ENCODE results near the gene GALNT12. TPM values are rescaled to one million over a fixed set of nuclear protein-coding genes. Genes with fewer than 3 reads are reported as not detected.

The GALNT12 gene
- total and polyA plus RNA-seq, 2 experiments from 2014 or later = 4.2 to 19.7 TPM

DNA sequence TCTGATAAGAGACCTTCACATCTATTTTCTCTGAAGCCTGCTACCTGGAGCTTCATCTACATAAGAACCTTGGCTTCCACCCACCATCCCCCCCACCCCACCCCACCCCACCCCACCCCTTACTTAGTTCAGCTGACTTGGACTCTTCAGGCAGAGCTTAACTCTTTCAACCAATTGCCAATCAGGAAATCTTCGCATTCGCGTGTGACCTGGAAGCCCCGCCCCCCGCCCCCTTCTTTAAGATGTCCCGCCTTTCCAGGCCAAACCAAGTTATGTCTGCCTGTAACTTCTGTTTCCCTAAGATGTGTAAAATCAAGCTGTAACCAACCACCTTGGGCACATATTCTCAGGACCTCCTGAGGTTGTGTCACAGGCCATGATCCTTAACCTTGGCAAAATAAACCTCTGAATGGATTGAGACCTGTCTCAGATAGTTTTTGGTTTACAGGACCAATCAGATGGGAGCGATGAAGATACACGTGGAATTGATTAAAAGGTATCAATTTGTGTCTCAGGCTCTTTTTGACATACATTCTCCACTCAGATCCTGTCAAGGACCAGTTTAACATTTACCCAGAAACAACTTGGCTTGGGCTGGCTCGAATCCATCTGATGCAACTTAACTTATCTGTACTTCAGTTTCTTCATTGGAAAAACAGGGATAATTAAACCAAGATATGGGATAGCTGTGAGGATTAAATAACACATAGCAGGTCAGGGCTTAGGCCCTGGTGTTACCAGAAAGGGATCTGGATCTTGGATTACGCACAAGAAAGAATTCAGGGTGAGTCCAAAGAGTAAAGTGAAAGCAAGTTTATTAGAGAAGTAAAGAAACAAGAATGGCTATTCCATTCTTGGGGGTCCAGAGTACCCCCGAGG lies 43.6 kb downstream of the GALNT12 start:
- Histone ChIP-seq H3K4me1 (ENCODE audit: low read depth) (no peaks in the 10 kb centered on the region), H3K4me3 (no peak overlapping the region), H3K9me3 (ENCODE audit: low read depth) (no peaks in the 10 kb centered on the region), H3K27me3 (no peaks in the 10 kb centered on the region), H3K27ac (no peak overlapping the region), H3K36me3 (no peaks in the 10 kb centered on the region)
- no peak for DNase-seq (ENCODE audit: low read depth in 1 of 2, low spot score in 1 of 2)
- TF ChIP-seq, protein P1, sequence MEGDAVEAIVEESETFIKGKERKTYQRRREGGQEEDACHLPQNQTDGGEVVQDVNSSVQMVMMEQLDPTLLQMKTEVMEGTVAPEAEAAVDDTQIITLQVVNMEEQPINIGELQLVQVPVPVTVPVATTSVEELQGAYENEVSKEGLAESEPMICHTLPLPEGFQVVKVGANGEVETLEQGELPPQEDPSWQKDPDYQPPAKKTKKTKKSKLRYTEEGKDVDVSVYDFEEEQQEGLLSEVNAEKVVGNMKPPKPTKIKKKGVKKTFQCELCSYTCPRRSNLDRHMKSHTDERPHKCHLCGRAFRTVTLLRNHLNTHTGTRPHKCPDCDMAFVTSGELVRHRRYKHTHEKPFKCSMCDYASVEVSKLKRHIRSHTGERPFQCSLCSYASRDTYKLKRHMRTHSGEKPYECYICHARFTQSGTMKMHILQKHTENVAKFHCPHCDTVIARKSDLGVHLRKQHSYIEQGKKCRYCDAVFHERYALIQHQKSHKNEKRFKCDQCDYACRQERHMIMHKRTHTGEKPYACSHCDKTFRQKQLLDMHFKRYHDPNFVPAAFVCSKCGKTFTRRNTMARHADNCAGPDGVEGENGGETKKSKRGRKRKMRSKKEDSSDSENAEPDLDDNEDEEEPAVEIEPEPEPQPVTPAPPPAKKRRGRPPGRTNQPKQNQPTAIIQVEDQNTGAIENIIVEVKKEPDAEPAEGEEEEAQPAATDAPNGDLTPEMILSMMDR (IDR thresholded peaks at IDR 0.05; ENCODE audit: low read depth, low read length) = no peak

DNA sequence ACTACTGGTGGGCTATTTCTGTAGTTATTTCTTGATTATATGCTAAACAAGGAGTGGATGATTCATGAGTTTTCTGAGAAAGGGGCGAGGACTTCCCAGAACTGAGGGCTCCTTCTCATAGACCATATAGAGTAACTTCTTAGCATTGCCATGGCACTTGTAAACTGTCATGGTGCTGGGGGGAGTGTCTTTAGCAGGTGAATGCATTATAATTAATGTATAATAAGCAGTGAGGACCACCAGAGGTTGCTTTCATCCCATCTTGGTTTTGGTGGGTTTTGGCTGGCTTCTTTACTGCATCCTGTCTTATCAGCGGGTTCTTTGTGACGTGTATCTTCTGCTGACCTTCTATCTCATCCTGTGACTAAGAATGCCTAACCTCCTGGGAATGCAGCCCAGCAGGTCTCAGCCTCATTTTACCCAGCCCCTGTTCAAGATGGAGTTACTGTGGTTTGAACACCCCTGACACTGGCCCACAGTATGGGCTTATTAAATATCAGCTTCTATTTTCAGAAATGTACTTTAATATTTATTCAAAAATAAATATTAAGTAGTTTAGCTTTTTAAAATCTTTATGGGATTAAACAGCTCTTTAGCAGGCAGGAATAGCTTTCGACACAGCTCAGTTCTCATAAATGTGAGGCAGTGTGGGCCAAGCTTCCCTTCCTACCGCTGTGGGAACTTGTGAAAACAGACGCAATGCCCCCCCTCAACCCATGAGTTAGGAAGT lies 44.4 kb downstream of the GALNT12 start:
- H3K36me3 ChIP-seq = no peaks in the 10 kb centered on the region
- no peaks in the 10 kb centered on the region for H3K4me1 ChIP-seq (ENCODE audit: low read depth)
- no peak for DNase-seq (ENCODE audit: low read depth in 1 of 2, low spot score in 1 of 2)
- H3K27ac ChIP-seq = no peak overlapping the region
- TF ChIP-seq, protein P1 (IDR thresholded peaks at IDR 0.05; ENCODE audit: low read depth, low read length) = no peak
- no peak overlapping the region for H3K4me3 ChIP-seq
- no peaks in the 10 kb centered on the region for H3K9me3 ChIP-seq (ENCODE audit: low read depth)
- no peaks in the 10 kb centered on the region for H3K27me3 ChIP-seq

DNA sequence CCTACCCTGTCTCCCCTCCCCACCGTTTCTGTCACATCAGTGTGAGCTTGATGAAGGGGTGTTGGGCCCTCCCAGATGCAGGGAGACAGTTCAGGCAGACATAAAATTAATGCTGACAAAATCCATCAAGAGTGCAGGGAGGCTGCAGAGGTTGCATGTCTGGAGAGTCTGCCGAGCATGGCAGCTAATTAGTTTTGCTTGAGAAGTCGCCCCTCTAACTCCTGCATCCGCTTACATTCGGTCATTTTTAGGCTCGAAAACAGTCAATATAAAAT lies 44.9 kb downstream of the GALNT12 start:
- DNase-seq (ENCODE audit: low read depth in 1 of 2, low spot score in 1 of 2) = no peak
- Histone ChIP-seq H3K4me3 (no peak overlapping the region), H3K27me3 (no peaks in the 10 kb centered on the region), H3K4me1 (ENCODE audit: low read depth) (no peaks in the 10 kb centered on the region), H3K9me3 (ENCODE audit: low read depth) (no peaks in the 10 kb centered on the region), H3K36me3 (no peaks in the 10 kb centered on the region), H3K27ac (no peak overlapping the region)
- TF ChIP-seq, protein P1 (IDR thresholded peaks at IDR 0.05; ENCODE audit: low read depth, low read length) = no peak

DNA sequence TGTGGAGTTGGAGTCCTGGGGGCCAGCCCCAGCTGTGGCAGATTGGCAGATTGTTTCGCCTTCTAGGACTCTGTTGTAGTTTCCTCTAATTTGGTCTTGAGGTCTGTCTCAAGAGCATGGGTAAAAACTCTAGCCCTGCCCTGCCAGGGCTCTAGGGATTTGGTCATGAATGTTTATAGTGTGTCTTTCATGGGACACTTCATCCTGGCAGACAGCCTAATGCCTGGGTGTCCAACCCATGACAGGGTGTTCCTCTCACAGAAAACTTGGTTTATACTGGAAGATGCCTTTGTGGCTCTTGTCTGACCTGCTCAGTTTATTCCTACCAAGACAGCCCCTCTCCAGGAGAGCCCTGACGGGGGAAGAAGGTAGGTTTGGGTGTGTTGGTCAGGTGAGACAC lies 45.5 kb downstream of the GALNT12 start:
- TF ChIP-seq, protein P1 (IDR thresholded peaks at IDR 0.05; ENCODE audit: low read depth, low read length) = no peak

DNA sequence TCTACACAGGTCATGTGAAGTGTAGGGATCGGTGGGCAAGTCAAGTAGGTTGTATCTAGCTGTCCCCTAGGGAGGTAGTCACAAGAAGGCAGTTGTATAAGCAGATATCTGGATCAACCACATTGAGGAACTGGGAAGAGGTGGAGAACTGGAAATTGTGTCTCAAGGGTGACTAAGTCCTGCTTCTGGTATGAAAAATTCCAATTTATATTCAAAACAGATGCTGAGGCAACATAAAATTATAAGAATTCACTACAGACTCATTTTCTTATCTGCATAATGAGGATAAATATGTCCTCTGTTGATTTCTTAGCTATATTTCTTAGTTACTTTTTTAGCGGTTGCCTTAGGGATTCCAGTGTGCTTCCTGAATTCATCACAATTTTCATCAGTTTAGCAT lies 46.8 kb downstream of the GALNT12 start:
- no peaks in the 10 kb centered on the region for H3K27me3 ChIP-seq
- H3K4me3 ChIP-seq = no peak overlapping the region
- no peaks in the 10 kb centered on the region for H3K9me3 ChIP-seq (ENCODE audit: low read depth)
- no peaks in the 10 kb centered on the region for H3K4me1 ChIP-seq (ENCODE audit: low read depth)
- DNase-seq (ENCODE audit: low read depth in 1 of 2, low spot score in 1 of 2) = peak in 1 of 2 donors; percentile 48
- TF ChIP-seq, protein P1 (IDR thresholded peaks at IDR 0.05; ENCODE audit: low read depth, low read length) = no peak
- H3K27ac ChIP-seq = no peak overlapping the region
- H3K36me3 ChIP-seq = no peaks in the 10 kb centered on the region

More for the DNA sequence above, 45.5 kb downstream of the GALNT12 start:
- no peak overlapping the region for H3K27ac ChIP-seq
- H3K4me1 ChIP-seq (ENCODE audit: low read depth) = no peaks in the 10 kb centered on the region
- H3K36me3 ChIP-seq = no peaks in the 10 kb centered on the region
- H3K27me3 ChIP-seq = no peaks in the 10 kb centered on the region
- DNase-seq (ENCODE audit: low read depth in 1 of 2, low spot score in 1 of 2) = no peak
- H3K9me3 ChIP-seq (ENCODE audit: low read depth) = no peaks in the 10 kb centered on the region
- H3K4me3 ChIP-seq = no peak overlapping the region

Data from cardiac muscle cell (in vitro differentiated cells and primary cell).